ENCODE measurements around the gene RTL1. TPM values are rescaled to one million over a fixed set of nuclear protein-coding genes. Genes with fewer than 3 reads are reported as not detected.

The RTL1 gene
- total RNA-seq, 1 experiment from 2014 or later, result not detected

- no peaks in the 10 kb centered on the region for H4K20me1 ChIP-seq (ENCODE audit: low read length)
- no peak for DNase-seq
- no peak overlapping the region for H3K4me3 ChIP-seq (ENCODE audit: low read length)
- no peak overlapping the region for H3K27ac ChIP-seq (ENCODE audit: low read length)
- no TSS peak for BruUV-seq (replicated peaks)
- 0 out of 2 replicates have a peak overlapping the region, but pooled peaks have one; percentile 62 for H2AFZ ChIP-seq (ENCODE audit: low read length)
- no peaks in the 10 kb centered on the region for H3K9me2 ChIP-seq (replicated peaks; ENCODE audit: low read length)
- CTCF ChIA-PET, result interaction anchor here (1.0 kb wide), 1 partner anchor 514 kb away, joined by 3 read pairs; no protein-coding TSS in a partner anchor
- peak overlapping the region; percentile 82; the same call in 1 of the 2 replicates for H3K4me2 ChIP-seq (ENCODE audit: low read length)
- H3K27me3 ChIP-seq (ENCODE audit: low read length), result peaks cover 28% of the 10 kb centered on the region
- H3K36me3 ChIP-seq (ENCODE audit: low read depth, low read length), result no peaks in the 10 kb centered on the region
- TF ChIP-seq, protein P1, sequence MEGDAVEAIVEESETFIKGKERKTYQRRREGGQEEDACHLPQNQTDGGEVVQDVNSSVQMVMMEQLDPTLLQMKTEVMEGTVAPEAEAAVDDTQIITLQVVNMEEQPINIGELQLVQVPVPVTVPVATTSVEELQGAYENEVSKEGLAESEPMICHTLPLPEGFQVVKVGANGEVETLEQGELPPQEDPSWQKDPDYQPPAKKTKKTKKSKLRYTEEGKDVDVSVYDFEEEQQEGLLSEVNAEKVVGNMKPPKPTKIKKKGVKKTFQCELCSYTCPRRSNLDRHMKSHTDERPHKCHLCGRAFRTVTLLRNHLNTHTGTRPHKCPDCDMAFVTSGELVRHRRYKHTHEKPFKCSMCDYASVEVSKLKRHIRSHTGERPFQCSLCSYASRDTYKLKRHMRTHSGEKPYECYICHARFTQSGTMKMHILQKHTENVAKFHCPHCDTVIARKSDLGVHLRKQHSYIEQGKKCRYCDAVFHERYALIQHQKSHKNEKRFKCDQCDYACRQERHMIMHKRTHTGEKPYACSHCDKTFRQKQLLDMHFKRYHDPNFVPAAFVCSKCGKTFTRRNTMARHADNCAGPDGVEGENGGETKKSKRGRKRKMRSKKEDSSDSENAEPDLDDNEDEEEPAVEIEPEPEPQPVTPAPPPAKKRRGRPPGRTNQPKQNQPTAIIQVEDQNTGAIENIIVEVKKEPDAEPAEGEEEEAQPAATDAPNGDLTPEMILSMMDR (conservative IDR thresholded peaks at IDR 0.05; ENCODE audit: low read depth, low read length), result no peak
- no peak for TF ChIP-seq EZH2 (IDR thresholded peaks at IDR 0.05; ENCODE audit: low read length, unreplicated experiment)
- TF ChIP-seq EZH2phosphoT487 (IDR thresholded peaks at IDR 0.05; ENCODE audit: borderline replicate concordance, low read length), result no peak
- no peak for ATAC-seq
- H3K79me2 ChIP-seq (ENCODE audit: low read length), result no peaks in the 10 kb centered on the region
- peaks cover 8% of the 10 kb centered on the region for H3K4me1 ChIP-seq (ENCODE audit: insufficient read depth, low read length)
- intact Hi-C loops (cut with micrococcal nuclease), result no loop called here
- H3K9me3 ChIP-seq (ENCODE audit: low read length), result no peaks in the 10 kb centered on the region
- no peak overlapping the region for H3K9ac ChIP-seq (ENCODE audit: low read length)
- POLR2A ChIA-PET (ENCODE audit: unreplicated experiment), result no interaction called here
- no peaks in the 10 kb centered on the region for H3F3A ChIP-seq (ENCODE audit: low read length, unreplicated experiment)
These were observed 4.3 kb downstream of the RTL1 start for GRCh38 chr14:100898935-100899883.

DNA sequence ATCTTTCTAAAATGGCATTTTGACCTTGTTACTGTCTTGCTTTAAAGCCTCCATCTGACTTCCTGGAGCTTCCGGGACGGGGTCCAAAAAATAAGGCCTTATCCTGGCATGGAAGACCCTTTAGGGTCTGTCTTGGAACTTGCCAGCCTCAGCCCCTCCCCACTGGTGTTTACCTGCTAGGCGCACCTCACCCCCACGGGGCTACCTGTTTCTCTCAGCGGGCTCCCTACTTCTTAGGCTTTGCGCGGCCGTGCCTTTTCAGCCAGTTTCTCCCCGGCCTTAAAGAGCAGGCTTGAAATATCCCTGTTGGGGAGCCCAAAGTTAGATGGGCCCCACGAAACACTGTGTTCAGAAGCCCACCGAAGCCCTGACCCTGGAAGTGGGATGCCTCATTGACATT is 5.1 kb downstream of the RTL1 start:
- no peak overlapping the region for H3K4me2 ChIP-seq (ENCODE audit: low read length)
- H3K79me2 ChIP-seq (ENCODE audit: low read length), result no peaks in the 10 kb centered on the region
- H3K9ac ChIP-seq (ENCODE audit: low read length), result no peak overlapping the region
- peaks cover 28% of the 10 kb centered on the region for H3K27me3 ChIP-seq (ENCODE audit: low read length)
- H3K9me3 ChIP-seq (ENCODE audit: low read length), result no peaks in the 10 kb centered on the region
- H3K36me3 ChIP-seq (ENCODE audit: low read depth, low read length), result no peaks in the 10 kb centered on the region
- H3K4me3 ChIP-seq (ENCODE audit: low read length), result no peak overlapping the region
- no peak for DNase-seq
- no peak for ATAC-seq
- H2AFZ ChIP-seq (ENCODE audit: low read length), result no peak overlapping the region
- H3K4me1 ChIP-seq (ENCODE audit: insufficient read depth, low read length), result peaks cover 8% of the 10 kb centered on the region
- TF ChIP-seq, protein P1 (conservative IDR thresholded peaks at IDR 0.05; ENCODE audit: low read depth, low read length), result no peak
- no peak for TF ChIP-seq EZH2phosphoT487 (IDR thresholded peaks at IDR 0.05; ENCODE audit: borderline replicate concordance, low read length)
- TF ChIP-seq EZH2 (IDR thresholded peaks at IDR 0.05; ENCODE audit: low read length, unreplicated experiment), result no peak
- intact Hi-C loops (cut with micrococcal nuclease), result no loop called here
- CTCF ChIA-PET, result interaction anchor here (1.0 kb wide), 1 partner anchor 513 kb away, joined by 3 read pairs; no protein-coding TSS in a partner anchor
- H3F3A ChIP-seq (ENCODE audit: low read length, unreplicated experiment), result no peaks in the 10 kb centered on the region
- no TSS peak for BruUV-seq (replicated peaks)
- POLR2A ChIA-PET (ENCODE audit: unreplicated experiment), result no interaction called here
- no peaks in the 10 kb centered on the region for H3K9me2 ChIP-seq (replicated peaks; ENCODE audit: low read length)
- H3K27ac ChIP-seq (ENCODE audit: low read length), result no peak overlapping the region
- H4K20me1 ChIP-seq (ENCODE audit: low read length), result no peaks in the 10 kb centered on the region

All from PC-3 (cell line).